ENCODE results near the gene ADARB2.

GRCh38 chr10:1600861-1601260 lies 136.5 kb downstream of the ADARB2 start:
- TF ChIP-seq CTCF (IDR thresholded peaks at IDR 0.05; ENCODE audit: insufficient read depth, low read length) = no peak
- no peak for TF ChIP-seq POLR2AphosphoS5 (IDR thresholded peaks at IDR 0.05; ENCODE audit: low read depth)
- TF ChIP-seq SPI1 (IDR thresholded peaks at IDR 0.05; ENCODE audit: borderline replicate concordance, low read depth) = no peak
- no peak for TF ChIP-seq REST (IDR thresholded peaks at IDR 0.05; ENCODE audit: insufficient replicate concordance, low read depth)
- no peak for TF ChIP-seq GABPA (IDR thresholded peaks at IDR 0.05; ENCODE audit: low read depth)

Measured in HL-60 (cell line).